IPS-20b (cell line): ENCODE data around the gene GSAP.

Source experiments
- H3K27ac ChIP-seq: one replicate; pipeline ENCODE4 v1.5.1; 2013; ENCODE audit warnings: low read length
- H3K27me3 ChIP-seq: 2 replicates; pipeline ENCODE4 v1.6.1; 2013; ENCODE audit warnings: mild to moderate bottlenecking, low read length, inconsistent platforms; ENCODE audit not compliant: insufficient read depth
- H3K36me3 ChIP-seq: 2 replicates; pipeline ENCODE4 v1.6.1; 2013; ENCODE audit warnings: low read depth, mild to moderate bottlenecking, inconsistent platforms, low read length, moderate library complexity; ENCODE audit not compliant: insufficient read depth
- H3K4me1 ChIP-seq: 2 replicates; pipeline ENCODE4 v1.6.1; 2013; ENCODE audit warnings: mild to moderate bottlenecking, control low read depth, inconsistent platforms, low read length, moderate library complexity; ENCODE audit not compliant: insufficient read depth
- H3K4me3 ChIP-seq: 2 replicates; pipeline ENCODE4 v1.5.1; 2013; ENCODE audit warnings: mild to moderate bottlenecking, low read length, inconsistent platforms
- H3K9ac ChIP-seq: 2 replicates; pipeline ENCODE4 v1.6.1; 2013; ENCODE audit warnings: low read depth, mild to moderate bottlenecking, inconsistent platforms, low read length, moderate library complexity
- H3K9me3 ChIP-seq: 2 replicates; pipeline ENCODE4 v1.6.1; 2013; ENCODE audit warnings: mild to moderate bottlenecking, low read depth, low read length, inconsistent platforms; ENCODE audit not compliant: insufficient read depth

The GSAP gene

DNA sequence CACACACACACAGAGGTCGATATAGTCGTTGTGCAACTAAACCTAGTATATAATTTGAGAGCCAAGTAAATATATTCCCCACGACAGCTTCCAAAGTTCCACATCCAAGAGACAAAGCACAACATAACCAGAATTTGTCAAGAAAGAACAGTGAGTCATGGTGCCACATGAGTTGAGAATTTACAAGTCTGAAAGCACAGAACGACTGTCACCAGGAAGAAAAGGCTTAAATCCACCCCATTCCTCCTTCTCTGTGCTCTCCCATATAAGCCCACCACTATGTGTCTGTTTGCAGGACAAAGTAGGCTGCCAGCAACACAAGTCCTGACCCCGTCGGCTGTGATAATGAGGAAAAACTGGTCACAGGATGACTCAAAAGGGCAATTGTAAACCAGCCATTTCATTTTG lies 32.8 kb downstream of the GSAP start:
- Histone ChIP-seq H3K27ac (no peak overlapping the region), H3K36me3 (no peaks in the 10 kb centered on the region), H3K9me3 (no peaks in the 10 kb centered on the region), H3K4me1 (peaks cover 9% of the 10 kb centered on the region; the same call in 1 of the 2 replicates), H3K9ac (no peak overlapping the region), H3K4me3 (no peak overlapping the region), H3K27me3 (no peaks in the 10 kb centered on the region)

DNA sequence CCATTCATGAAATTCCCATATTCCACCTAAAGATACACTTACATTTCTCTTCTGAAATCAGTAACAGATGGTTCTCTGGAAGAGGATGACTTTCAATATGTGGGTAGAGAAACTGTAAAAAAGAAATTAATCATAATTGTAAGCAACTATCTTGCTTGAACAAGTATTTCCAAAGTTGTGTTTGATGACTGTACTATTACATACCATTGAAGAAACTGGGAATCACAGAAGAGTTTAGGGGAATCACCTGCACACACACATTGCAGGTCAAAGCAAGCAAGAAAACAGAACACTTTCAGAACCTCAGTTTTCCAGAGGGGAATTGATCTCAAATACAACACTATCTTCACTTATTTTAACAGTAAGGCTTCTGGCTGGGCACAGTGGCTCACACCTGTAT lies 33.6 kb downstream of the GSAP start:
- peaks cover 6% of the 10 kb centered on the region; the same call in 1 of the 2 replicates for H3K4me1 ChIP-seq
- H3K9ac ChIP-seq = no peak overlapping the region
- H3K4me3 ChIP-seq = no peak overlapping the region
- no peaks in the 10 kb centered on the region for H3K9me3 ChIP-seq
- no peak overlapping the region for H3K27ac ChIP-seq
- no peaks in the 10 kb centered on the region for H3K36me3 ChIP-seq
- no peaks in the 10 kb centered on the region for H3K27me3 ChIP-seq

DNA sequence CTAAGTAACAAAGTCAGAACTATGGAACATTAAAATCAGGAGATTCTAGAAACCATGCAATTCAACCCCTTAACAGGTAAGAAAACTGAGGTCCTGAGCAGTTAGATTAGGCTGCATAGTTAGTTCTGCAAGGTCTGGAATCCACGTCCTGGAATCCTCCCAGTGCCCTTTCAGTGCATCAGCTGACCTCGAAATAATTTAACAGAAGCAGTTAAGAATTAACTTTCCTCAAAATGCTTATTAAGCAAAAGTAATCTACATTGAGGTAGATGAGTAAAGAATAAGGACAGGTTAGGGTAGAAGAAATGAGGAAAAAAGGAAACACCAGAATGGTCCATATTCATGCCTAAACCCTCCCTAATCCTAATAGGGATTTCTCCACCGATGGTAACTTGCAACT lies 37.6 kb downstream of the GSAP start:
- Histone ChIP-seq H3K4me1 (no peaks in the 10 kb centered on the region), H3K9me3 (no peaks in the 10 kb centered on the region), H3K4me3 (no peak overlapping the region), H3K27me3 (no peaks in the 10 kb centered on the region), H3K36me3 (no peaks in the 10 kb centered on the region; the same call in 1 of the 2 replicates), H3K27ac (no peak overlapping the region), H3K9ac (no peak overlapping the region)

DNA sequence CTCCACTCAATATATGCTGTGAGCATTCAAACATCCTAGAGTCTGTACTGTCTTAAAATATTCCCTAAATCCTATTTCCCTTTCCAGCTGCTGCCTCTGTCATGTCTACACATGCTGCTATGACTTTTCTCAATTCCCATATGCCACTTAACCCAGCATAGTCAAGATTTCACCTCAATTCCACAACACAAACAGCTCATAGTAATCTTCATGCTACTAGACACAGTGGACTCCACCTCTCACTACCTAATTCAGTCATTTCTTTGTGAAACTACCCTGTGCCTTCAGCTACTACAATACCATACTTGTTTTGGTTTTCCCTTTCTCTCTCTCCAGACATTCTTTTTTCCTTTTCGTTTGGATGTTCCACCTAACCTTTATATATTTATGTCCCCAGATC lies 45.5 kb downstream of the GSAP start:
- no peaks in the 10 kb centered on the region; the same call in 1 of the 2 replicates for H3K36me3 ChIP-seq
- no peak overlapping the region for H3K27ac ChIP-seq
- no peaks in the 10 kb centered on the region for H3K4me1 ChIP-seq
- H3K27me3 ChIP-seq = no peaks in the 10 kb centered on the region
- no peaks in the 10 kb centered on the region for H3K9me3 ChIP-seq
- no peak overlapping the region for H3K9ac ChIP-seq
- no peak overlapping the region for H3K4me3 ChIP-seq

DNA sequence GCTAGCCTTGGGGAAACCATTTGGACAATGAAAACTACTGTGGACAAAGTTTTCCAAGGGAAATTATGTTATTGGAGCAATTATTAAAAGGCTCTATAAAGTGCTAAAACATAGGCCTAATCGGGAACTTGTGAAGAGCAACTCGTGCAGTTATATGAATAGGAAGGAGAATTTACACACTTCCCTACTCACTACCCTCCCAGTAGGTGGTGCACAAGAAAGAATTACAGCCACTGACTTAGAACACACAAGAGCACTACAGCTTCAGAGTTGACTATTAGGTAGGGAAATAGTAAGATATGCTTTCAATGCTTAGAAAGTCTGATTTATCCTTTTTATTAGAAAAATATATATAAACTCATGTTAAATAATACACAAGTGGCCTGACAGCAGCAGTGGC lies 47.2 kb downstream of the GSAP start:
- no peak overlapping the region for H3K27ac ChIP-seq
- no peak overlapping the region for H3K9ac ChIP-seq
- no peaks in the 10 kb centered on the region for H3K36me3 ChIP-seq
- H3K4me1 ChIP-seq = no peaks in the 10 kb centered on the region
- H3K9me3 ChIP-seq = no peaks in the 10 kb centered on the region
- no peak overlapping the region for H3K4me3 ChIP-seq
- H3K27me3 ChIP-seq = no peaks in the 10 kb centered on the region

DNA sequence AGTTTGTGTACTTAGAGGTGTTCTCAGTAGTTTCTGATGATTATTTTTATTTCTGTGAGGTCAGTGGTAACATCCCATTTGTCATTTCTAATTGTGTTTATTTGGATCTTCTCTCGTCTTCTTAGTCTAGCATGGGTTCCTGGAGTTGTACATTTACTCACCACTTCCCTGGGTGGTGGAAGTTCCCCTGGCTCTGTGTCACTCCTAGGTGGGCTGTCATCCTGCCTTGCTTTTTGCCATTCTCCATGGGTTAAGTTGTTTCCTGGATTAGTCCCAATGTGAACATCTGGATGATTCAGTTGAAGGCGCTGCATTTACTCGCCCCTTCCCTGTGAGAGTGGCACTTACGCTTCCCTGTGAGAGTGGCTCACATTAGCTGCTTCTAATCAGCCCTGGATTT lies 48.2 kb downstream of the GSAP start:
- H3K9me3 ChIP-seq = no peaks in the 10 kb centered on the region
- no peaks in the 10 kb centered on the region for H3K4me1 ChIP-seq
- H3K27ac ChIP-seq = no peak overlapping the region
- no peak overlapping the region for H3K9ac ChIP-seq
- H3K36me3 ChIP-seq = no peaks in the 10 kb centered on the region
- H3K27me3 ChIP-seq = no peaks in the 10 kb centered on the region
- no peak overlapping the region for H3K4me3 ChIP-seq

DNA sequence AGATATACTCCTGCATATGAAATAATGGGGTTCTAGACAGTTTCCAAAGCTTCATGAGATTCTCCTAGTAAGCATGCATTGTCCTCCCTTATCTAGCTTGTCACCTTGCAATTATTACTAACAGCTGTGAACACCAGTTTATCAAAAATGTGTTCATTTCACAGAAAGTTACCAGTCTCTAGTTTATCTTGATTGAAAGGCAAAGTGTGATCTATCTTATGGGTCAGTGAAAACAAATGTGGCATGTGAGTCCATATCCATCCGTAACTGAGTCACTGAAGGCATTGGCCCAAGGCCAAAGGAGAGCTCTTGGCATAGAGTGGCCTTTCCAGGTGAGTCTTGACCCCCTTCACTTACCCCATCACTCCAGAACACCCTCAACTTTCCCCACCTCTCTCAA lies 53.2 kb downstream of the GSAP start:
- Histone ChIP-seq H3K27me3 (no peaks in the 10 kb centered on the region), H3K9ac (no peak overlapping the region), H3K36me3 (no peaks in the 10 kb centered on the region), H3K9me3 (no peaks in the 10 kb centered on the region), H3K27ac (no peak overlapping the region), H3K4me3 (no peak overlapping the region), H3K4me1 (no peaks in the 10 kb centered on the region)

DNA sequence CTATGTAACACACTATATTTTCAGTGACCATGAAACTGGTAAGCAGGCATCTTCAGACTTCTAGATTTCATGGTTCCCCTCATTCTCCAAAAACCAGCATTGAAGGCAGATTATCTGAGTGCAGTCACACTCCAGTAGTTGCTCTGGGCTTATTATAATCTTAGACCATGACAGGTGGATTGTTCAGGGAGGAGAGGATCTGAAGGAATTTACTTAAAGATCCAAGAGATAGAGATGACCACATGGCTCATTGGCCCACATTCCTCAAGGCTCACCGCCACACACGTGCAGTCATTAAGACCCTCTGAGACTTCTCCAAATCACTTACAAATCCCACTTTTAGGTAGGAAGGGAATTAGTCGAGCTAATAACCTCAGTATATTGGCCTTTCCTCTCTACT lies 55.2 kb downstream of the GSAP start:
- no peak overlapping the region for H3K4me3 ChIP-seq

DNA sequence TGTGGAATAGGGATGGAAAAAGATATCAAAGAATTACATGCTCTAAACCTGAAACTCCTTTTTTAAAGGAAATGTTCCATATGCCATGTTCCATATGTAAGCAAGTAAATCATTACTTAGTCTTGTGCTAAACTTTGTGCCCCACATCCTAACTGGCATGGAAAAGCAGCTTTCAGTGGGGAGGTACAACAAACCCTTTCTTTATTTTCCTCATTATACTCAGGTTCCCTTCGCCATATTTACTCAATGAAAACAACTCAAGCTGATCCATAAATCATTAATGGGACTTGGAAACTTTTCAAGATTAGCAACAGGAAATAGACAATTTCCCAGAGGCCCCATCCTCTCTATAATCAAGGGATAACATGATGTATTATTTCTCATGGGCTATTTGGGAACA lies 56.0 kb downstream of the GSAP start:
- Histone ChIP-seq H3K27ac (no peak overlapping the region), H3K4me1 (no peaks in the 10 kb centered on the region), H3K9ac (no peak overlapping the region), H3K9me3 (no peaks in the 10 kb centered on the region), H3K27me3 (no peaks in the 10 kb centered on the region), H3K36me3 (no peaks in the 10 kb centered on the region), H3K4me3 (no peak overlapping the region)

More for the DNA sequence above, 55.2 kb downstream of the GSAP start:
- H3K36me3 ChIP-seq = no peaks in the 10 kb centered on the region
- no peak overlapping the region for H3K9ac ChIP-seq
- H3K4me1 ChIP-seq = no peaks in the 10 kb centered on the region
- no peaks in the 10 kb centered on the region for H3K9me3 ChIP-seq
- H3K27me3 ChIP-seq = no peaks in the 10 kb centered on the region
- H3K27ac ChIP-seq = no peak overlapping the region

DNA sequence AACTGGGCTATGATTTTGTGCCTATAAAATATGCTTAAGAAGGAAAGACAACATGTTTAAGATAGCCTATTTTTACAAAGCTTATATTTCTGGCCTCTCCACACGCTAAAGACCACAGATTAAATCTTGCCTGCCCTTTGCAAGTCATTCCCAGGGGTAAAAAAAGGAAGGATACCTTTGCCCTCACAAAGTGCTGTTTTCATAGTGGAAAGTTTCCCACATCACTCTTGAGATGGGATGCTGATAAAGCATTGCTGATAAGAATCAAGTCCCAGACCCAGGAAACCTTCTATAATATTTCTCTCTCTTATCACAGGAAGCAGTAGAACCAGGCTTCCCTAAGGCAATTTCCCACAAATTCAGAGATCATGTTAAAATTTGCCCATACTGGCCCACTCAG lies 56.5 kb downstream of the GSAP start:
- Histone ChIP-seq H3K36me3 (no peaks in the 10 kb centered on the region), H3K27ac (no peak overlapping the region), H3K9ac (no peak overlapping the region)

DNA sequence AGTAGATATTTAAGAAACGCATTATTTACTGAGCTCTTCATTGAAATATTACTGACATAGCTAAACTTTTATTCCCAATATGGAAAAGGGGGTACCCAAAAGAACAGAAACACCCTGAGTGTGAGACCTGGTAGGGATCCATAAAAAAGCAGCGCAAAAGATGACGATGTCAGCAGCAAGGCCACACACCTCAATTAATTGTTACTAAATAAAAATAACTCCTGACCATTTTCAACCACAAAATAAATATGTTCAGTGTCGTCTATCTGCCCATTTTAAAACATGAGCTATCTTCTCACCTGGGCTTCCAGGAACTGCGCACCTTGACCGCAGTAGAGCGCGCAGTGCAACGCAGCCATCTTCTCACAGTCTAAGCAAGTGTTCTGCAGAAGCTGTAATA lies 61.2 kb downstream of the GSAP start:
- Histone ChIP-seq H3K4me3 (no peak overlapping the region), H3K36me3 (no peaks in the 10 kb centered on the region; the same call in 1 of the 2 replicates), H3K27me3 (no peaks in the 10 kb centered on the region), H3K4me1 (0 out of 2 replicates have a peak, but pooled peaks cover 7% of the 10 kb centered on the region), H3K9me3 (no peaks in the 10 kb centered on the region), H3K27ac (no peak overlapping the region), H3K9ac (no peak overlapping the region)

More for the DNA sequence above, 56.5 kb downstream of the GSAP start:
- no peaks in the 10 kb centered on the region for H3K27me3 ChIP-seq
- no peaks in the 10 kb centered on the region for H3K4me1 ChIP-seq
- no peak overlapping the region for H3K4me3 ChIP-seq
- H3K9me3 ChIP-seq = no peaks in the 10 kb centered on the region

DNA sequence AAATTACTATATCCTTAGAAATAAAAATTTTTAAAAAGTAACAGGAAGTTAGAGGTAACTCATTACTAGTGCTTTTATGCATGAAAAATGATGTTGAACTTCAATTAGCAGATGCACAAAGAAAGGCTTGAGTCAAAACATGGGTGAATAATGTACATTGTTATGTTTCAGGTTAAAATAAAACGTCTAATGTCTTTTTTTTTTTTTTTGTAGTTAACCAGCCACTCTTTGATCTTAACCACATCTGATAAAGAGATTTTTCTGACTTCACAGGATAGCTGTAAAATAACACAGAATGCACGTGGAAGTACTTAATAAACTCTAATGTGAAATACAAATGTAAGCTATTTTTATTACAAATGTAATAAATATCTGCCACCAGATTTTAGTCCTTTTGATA lies 61.7 kb downstream of the GSAP start:
- Histone ChIP-seq H3K36me3 (no peaks in the 10 kb centered on the region; the same call in 1 of the 2 replicates), H3K9ac (no peak overlapping the region), H3K27ac (no peak overlapping the region), H3K9me3 (no peaks in the 10 kb centered on the region), H3K4me3 (no peak overlapping the region), H3K27me3 (no peaks in the 10 kb centered on the region), H3K4me1 (0 out of 2 replicates have a peak, but pooled peaks cover 7% of the 10 kb centered on the region)
